IPS-20b (cell line): ENCODE data around the gene CNOT4.

Source experiments
- H3K27ac ChIP-seq: one replicate; pipeline ENCODE4 v1.5.1; 2013; ENCODE audit warnings: low read length
- H3K27me3 ChIP-seq: 2 replicates; pipeline ENCODE4 v1.6.1; 2013; ENCODE audit warnings: mild to moderate bottlenecking, low read length, inconsistent platforms; ENCODE audit not compliant: insufficient read depth
- H3K36me3 ChIP-seq: 2 replicates; pipeline ENCODE4 v1.6.1; 2013; ENCODE audit warnings: low read depth, mild to moderate bottlenecking, inconsistent platforms, low read length, moderate library complexity; ENCODE audit not compliant: insufficient read depth
- H3K4me1 ChIP-seq: 2 replicates; pipeline ENCODE4 v1.6.1; 2013; ENCODE audit warnings: mild to moderate bottlenecking, control low read depth, inconsistent platforms, low read length, moderate library complexity; ENCODE audit not compliant: insufficient read depth
- H3K4me3 ChIP-seq: 2 replicates; pipeline ENCODE4 v1.5.1; 2013; ENCODE audit warnings: mild to moderate bottlenecking, low read length, inconsistent platforms
- H3K9ac ChIP-seq: 2 replicates; pipeline ENCODE4 v1.6.1; 2013; ENCODE audit warnings: low read depth, mild to moderate bottlenecking, inconsistent platforms, low read length, moderate library complexity
- H3K9me3 ChIP-seq: 2 replicates; pipeline ENCODE4 v1.6.1; 2013; ENCODE audit warnings: mild to moderate bottlenecking, low read depth, low read length, inconsistent platforms; ENCODE audit not compliant: insufficient read depth

CNOT4 gene

GRCh38 chr7:135537905-135538304 is 28.0 kb upstream of the CNOT4 start:
- Histone ChIP-seq H3K4me3 (no peak overlapping the region), H3K27ac (no peak overlapping the region), H3K4me1 (0 out of 2 replicates have a peak, but pooled peaks cover 3% of the 10 kb centered on the region), H3K36me3 (no peaks in the 10 kb centered on the region), H3K27me3 (no peaks in the 10 kb centered on the region), H3K9ac (no peak overlapping the region), H3K9me3 (no peaks in the 10 kb centered on the region)

- Histone ChIP-seq H3K27ac (no peak overlapping the region), H3K27me3 (no peaks in the 10 kb centered on the region), H3K4me3 (no peak overlapping the region), H3K4me1 (0 out of 2 replicates have a peak, but pooled peaks cover 3% of the 10 kb centered on the region), H3K9me3 (no peaks in the 10 kb centered on the region), H3K36me3 (no peaks in the 10 kb centered on the region), H3K9ac (no peak overlapping the region)
These were observed 27.6 kb upstream of the CNOT4 start for GRCh38 chr7:135537453-135537852.

GRCh38 chr7:135536150-135536549 is 26.2 kb upstream of the CNOT4 start:
- no peak overlapping the region for H3K4me3 ChIP-seq
- no peaks in the 10 kb centered on the region for H3K36me3 ChIP-seq
- no peaks in the 10 kb centered on the region for H3K9me3 ChIP-seq
- no peak overlapping the region for H3K27ac ChIP-seq
- H3K27me3 ChIP-seq, result no peaks in the 10 kb centered on the region
- no peak overlapping the region for H3K9ac ChIP-seq
- H3K4me1 ChIP-seq, result 0 out of 2 replicates have a peak, but pooled peaks cover 3% of the 10 kb centered on the region

GRCh38 chr7:135527025-135527424 is 17.1 kb upstream of the CNOT4 start:
- H3K27me3 ChIP-seq, result no peaks in the 10 kb centered on the region
- no peak overlapping the region for H3K4me3 ChIP-seq
- no peak overlapping the region for H3K27ac ChIP-seq
- no peaks in the 10 kb centered on the region for H3K36me3 ChIP-seq
- no peaks in the 10 kb centered on the region for H3K4me1 ChIP-seq
- no peaks in the 10 kb centered on the region for H3K9me3 ChIP-seq
- H3K9ac ChIP-seq, result no peak overlapping the region

- no peaks in the 10 kb centered on the region for H3K27me3 ChIP-seq
- no peaks in the 10 kb centered on the region for H3K9me3 ChIP-seq
- no peaks in the 10 kb centered on the region for H3K4me1 ChIP-seq
- H3K9ac ChIP-seq, result no peak overlapping the region
- no peaks in the 10 kb centered on the region for H3K36me3 ChIP-seq
- H3K4me3 ChIP-seq, result no peak overlapping the region
- no peak overlapping the region for H3K27ac ChIP-seq
These were observed 15.5 kb upstream of the CNOT4 start for GRCh38 chr7:135525426-135525825.

GRCh38 chr7:135523146-135523545 is 13.2 kb upstream of the CNOT4 start:
- Histone ChIP-seq H3K4me1 (no peaks in the 10 kb centered on the region), H3K27me3 (no peaks in the 10 kb centered on the region), H3K4me3 (no peak overlapping the region), H3K27ac (no peak overlapping the region), H3K36me3 (no peaks in the 10 kb centered on the region), H3K9ac (no peak overlapping the region), H3K9me3 (no peaks in the 10 kb centered on the region)

- no peak overlapping the region for H3K9ac ChIP-seq
- no peaks in the 10 kb centered on the region for H3K4me1 ChIP-seq
- H3K4me3 ChIP-seq, result no peak overlapping the region
These were observed 12.6 kb upstream of the CNOT4 start for GRCh38 chr7:135522509-135522908.

GRCh38 chr7:135519871-135520270 is 10.0 kb upstream of the CNOT4 start:
- no peaks in the 10 kb centered on the region for H3K27me3 ChIP-seq
- no peaks in the 10 kb centered on the region for H3K9me3 ChIP-seq
- no peak overlapping the region for H3K27ac ChIP-seq
- H3K4me3 ChIP-seq, result no peak overlapping the region
- no peaks in the 10 kb centered on the region for H3K4me1 ChIP-seq
- H3K9ac ChIP-seq, result no peak overlapping the region
- H3K36me3 ChIP-seq, result no peaks in the 10 kb centered on the region

More at GRCh38 chr7:135522509-135522908, 12.6 kb upstream of the CNOT4 start:
- Histone ChIP-seq H3K27me3 (no peaks in the 10 kb centered on the region), H3K27ac (no peak overlapping the region), H3K9me3 (no peaks in the 10 kb centered on the region), H3K36me3 (no peaks in the 10 kb centered on the region)

- no peaks in the 10 kb centered on the region for H3K4me1 ChIP-seq
- no peak overlapping the region for H3K27ac ChIP-seq
- H3K27me3 ChIP-seq, result no peaks in the 10 kb centered on the region
- H3K9ac ChIP-seq, result no peak overlapping the region
- no peaks in the 10 kb centered on the region for H3K36me3 ChIP-seq
- no peaks in the 10 kb centered on the region for H3K9me3 ChIP-seq
- H3K4me3 ChIP-seq, result no peak overlapping the region
These were observed 9.4 kb upstream of the CNOT4 start for GRCh38 chr7:135519233-135519688.

GRCh38 chr7:135518748-135519147 is 8.8 kb upstream of the CNOT4 start:
- Histone ChIP-seq H3K27ac (no peak overlapping the region), H3K27me3 (no peaks in the 10 kb centered on the region), H3K9me3 (no peaks in the 10 kb centered on the region), H3K4me1 (no peaks in the 10 kb centered on the region), H3K9ac (no peak overlapping the region), H3K36me3 (no peaks in the 10 kb centered on the region), H3K4me3 (no peak overlapping the region)

- Histone ChIP-seq H3K4me3 (no peak overlapping the region), H3K27me3 (no peaks in the 10 kb centered on the region), H3K9ac (no peak overlapping the region), H3K36me3 (no peaks in the 10 kb centered on the region), H3K9me3 (no peaks in the 10 kb centered on the region), H3K4me1 (no peaks in the 10 kb centered on the region), H3K27ac (no peak overlapping the region)
These were observed 7.2 kb upstream of the CNOT4 start for GRCh38 chr7:135517060-135517459.

- Histone ChIP-seq H3K9me3 (no peaks in the 10 kb centered on the region), H3K27ac (no peak overlapping the region), H3K9ac (no peak overlapping the region), H3K27me3 (peaks cover 8% of the 10 kb centered on the region; the same call in 1 of the 2 replicates), H3K4me1 (no peaks in the 10 kb centered on the region), H3K36me3 (no peaks in the 10 kb centered on the region), H3K4me3 (no peak overlapping the region)
These were observed 5.0 kb upstream of the CNOT4 start for GRCh38 chr7:135514856-135515255.
